HepG2 (cell line): Measurements from ENCODE around the gene CACNA1G. TPM values are rescaled to one million over a fixed set of nuclear protein-coding genes. Genes with fewer than 3 reads are reported as not detected.

Experiments
- ELF3 ChIP-seq: IDR thresholded peaks from 2 replicates; pipeline ENCODE4 v1.6.1; 2016; ENCODE audit warnings: missing genetic modification reagents, missing compliant biosample characterization
- HES4 ChIP-seq: sonication (generic); formaldehyde crosslinking; IDR thresholded peaks from 2 replicates; pipeline ENCODE4 v1.9.0; 2021; ENCODE audit warnings: mild to moderate bottlenecking, missing genetic modification reagents, borderline replicate concordance
- HMGA1 ChIP-seq: sonication (generic); formaldehyde crosslinking; conservative IDR thresholded peaks from 2 replicates; pipeline ENCODE4 v1.4.0; 2020; ENCODE audit warnings: missing genetic modification reagents
- IKZF5 ChIP-seq: IDR thresholded peaks from 2 replicates; pipeline ENCODE4 v1.6.1; 2018; ENCODE audit warnings: missing genetic modification reagents, mild to moderate bottlenecking, missing compliant biosample characterization
- IRX3 ChIP-seq: sonication (generic); formaldehyde crosslinking; IDR thresholded peaks from 2 replicates; pipeline ENCODE4 v1.8.1; 2023; ENCODE audit warnings: mild to moderate bottlenecking, low read depth, missing genetic modification reagents, borderline replicate concordance
- KAT8 ChIP-seq: IDR thresholded peaks from 2 replicates; pipeline ENCODE4 v1.6.1; 2016; ENCODE audit warnings: missing genetic modification reagents, missing compliant biosample characterization
- MED1 ChIP-seq: sonication (generic); formaldehyde crosslinking; IDR thresholded peaks from 2 replicates; pipeline ENCODE4 v1.4.0; 2020; ENCODE audit warnings: missing genetic modification reagents
- MYNN ChIP-seq: sonication (generic); formaldehyde crosslinking; IDR thresholded peaks from 2 replicates; pipeline ENCODE4 v1.4.0; 2020; ENCODE audit warnings: mild to moderate bottlenecking, low read depth, missing genetic modification reagents
- NR2F2 ChIP-seq: IDR thresholded peaks from 2 replicates; pipeline ENCODE4 v1.6.1; 2012; ENCODE audit warnings: low read depth, inconsistent platforms, borderline replicate concordance
- NR3C1 ChIP-seq: sonication (generic); formaldehyde crosslinking; IDR thresholded peaks from 2 replicates; pipeline ENCODE4 v1.4.0; 2020; ENCODE audit warnings: missing genetic modification reagents
- SMAD1 ChIP-seq: sonication (generic); formaldehyde crosslinking; IDR thresholded peaks from 2 replicates; pipeline ENCODE4 v1.4.0; 2020; ENCODE audit warnings: missing genetic modification reagents, low read depth, mild to moderate bottlenecking, borderline replicate concordance
- SMAD3 ChIP-seq: sonication (generic); formaldehyde crosslinking; IDR thresholded peaks from 2 replicates; pipeline ENCODE4 v1.4.0; 2020; ENCODE audit warnings: missing genetic modification reagents
- TERF1 ChIP-seq: sonication (generic); formaldehyde crosslinking; IDR thresholded peaks from 2 replicates; pipeline ENCODE4 v1.8.0; 2022; ENCODE audit warnings: mild to moderate bottlenecking, missing genetic modification reagents, moderate library complexity
- ZMYM2 ChIP-seq: sonication (generic); formaldehyde crosslinking; IDR thresholded peaks from 2 replicates; pipeline ENCODE4 v1.8.0; 2022; ENCODE audit warnings: mild to moderate bottlenecking, missing genetic modification reagents
- ZNF614 ChIP-seq: IDR thresholded peaks from 2 replicates; pipeline ENCODE4 v1.6.1; 2018; ENCODE audit warnings: missing biosample characterization, missing genetic modification reagents, inconsistent platforms, borderline replicate concordance
- ZNF674 ChIP-seq: sonication (generic); formaldehyde crosslinking; IDR thresholded peaks from 2 replicates; pipeline ENCODE4 v1.5.0; 2020; ENCODE audit warnings: low read depth, mild to moderate bottlenecking, missing genetic modification reagents
- polyA plus RNA-seq, 8 experiments: library from polyadenylated mRNA; depleted of rRNA in 3 of 8; stranded (reverse) in 7 of 8; unstranded in 1 of 8; fragments of >200 nt; fragmentation: Illumina TruSeq in 4 of 8; extraction: Trizol in 4 of 8; gene quantifications; 2 replicates each; pipeline versions ENCODE4 v1.2.1 to v1.2.3, GENCODE V29; 2011 to 2016; ENCODE audit warnings: low read depth in 4 of 8, missing spikeins in 1 of 8, mixed read lengths in 1 of 8; ENCODE audit not compliant: insufficient read depth in 1 of 8
- total RNA-seq, 5 experiments: library from RNA; depleted of rRNA; stranded (reverse); fragments of >200 nt; fragmentation: Illumina TruSeq; extraction: Trizol; gene quantifications; 2 replicates each; pipeline ENCODE4 v1.2.3, GENCODE V29; 2016; ENCODE audit warnings: low read depth in 1 of 5
- TF ChIP-seq, protein P1 (sequence below): sonication (generic); formaldehyde crosslinking; IDR thresholded peaks from 2 replicates; pipeline ENCODE4 v1.8.1; 2022; ENCODE audit warnings: low read depth, mild to moderate bottlenecking, missing genetic modification reagents
- TF ChIP-seq, protein P2 (sequence below): sonication (generic); formaldehyde crosslinking; IDR thresholded peaks from 2 replicates; pipeline ENCODE4 v1.4.0; 2020; ENCODE audit warnings: mild to moderate bottlenecking, missing genetic modification reagents

Gene CACNA1G
- total and polyA plus RNA-seq, 2 of the 13 experiments (the other 11 are each of a cell fraction or from before 2014, with no cell fraction given) = 0.02 TPM; not detected in 1

DNA sequence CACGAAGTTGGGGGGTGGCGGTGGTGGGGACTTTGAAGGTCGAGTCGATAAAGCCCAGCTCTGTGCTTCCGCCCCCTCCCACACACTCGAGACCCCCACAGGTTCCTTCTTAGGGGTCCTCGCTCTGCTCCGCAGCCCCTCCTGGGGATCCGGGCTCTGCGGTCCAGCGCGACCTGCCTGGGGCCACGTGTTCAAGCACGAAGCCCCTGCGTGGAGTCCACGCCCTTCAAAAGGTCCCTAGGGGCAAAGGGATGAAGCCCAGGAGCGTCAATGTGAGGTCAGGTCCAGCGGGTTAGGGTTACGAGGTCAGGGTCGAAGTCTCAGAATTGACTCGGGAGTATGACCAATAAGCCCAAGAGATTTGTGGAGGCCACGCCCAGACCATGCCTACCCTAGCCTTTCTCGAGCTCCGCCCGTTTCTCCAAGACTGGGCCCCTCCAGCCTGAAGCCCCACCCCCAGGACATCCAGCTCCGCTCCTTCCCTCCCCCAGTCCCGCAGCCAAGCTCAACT, 786 bp upstream of the CACNA1G start (continued):
- TF ChIP-seq IKZF5 = no peak
- TF ChIP-seq SMAD3 (CRISPR knock-in tag) = no peak
- TF ChIP-seq MED1 (CRISPR knock-in tag) = no peak
- no peak for TF ChIP-seq KAT8 (CRISPR knock-in tag)
- no peak for TF ChIP-seq HES4 (CRISPR knock-in tag)
- TF ChIP-seq NR2F2 = peak; percentile 62; the same call in 1 of the 2 replicates
- TF ChIP-seq, protein P1, sequence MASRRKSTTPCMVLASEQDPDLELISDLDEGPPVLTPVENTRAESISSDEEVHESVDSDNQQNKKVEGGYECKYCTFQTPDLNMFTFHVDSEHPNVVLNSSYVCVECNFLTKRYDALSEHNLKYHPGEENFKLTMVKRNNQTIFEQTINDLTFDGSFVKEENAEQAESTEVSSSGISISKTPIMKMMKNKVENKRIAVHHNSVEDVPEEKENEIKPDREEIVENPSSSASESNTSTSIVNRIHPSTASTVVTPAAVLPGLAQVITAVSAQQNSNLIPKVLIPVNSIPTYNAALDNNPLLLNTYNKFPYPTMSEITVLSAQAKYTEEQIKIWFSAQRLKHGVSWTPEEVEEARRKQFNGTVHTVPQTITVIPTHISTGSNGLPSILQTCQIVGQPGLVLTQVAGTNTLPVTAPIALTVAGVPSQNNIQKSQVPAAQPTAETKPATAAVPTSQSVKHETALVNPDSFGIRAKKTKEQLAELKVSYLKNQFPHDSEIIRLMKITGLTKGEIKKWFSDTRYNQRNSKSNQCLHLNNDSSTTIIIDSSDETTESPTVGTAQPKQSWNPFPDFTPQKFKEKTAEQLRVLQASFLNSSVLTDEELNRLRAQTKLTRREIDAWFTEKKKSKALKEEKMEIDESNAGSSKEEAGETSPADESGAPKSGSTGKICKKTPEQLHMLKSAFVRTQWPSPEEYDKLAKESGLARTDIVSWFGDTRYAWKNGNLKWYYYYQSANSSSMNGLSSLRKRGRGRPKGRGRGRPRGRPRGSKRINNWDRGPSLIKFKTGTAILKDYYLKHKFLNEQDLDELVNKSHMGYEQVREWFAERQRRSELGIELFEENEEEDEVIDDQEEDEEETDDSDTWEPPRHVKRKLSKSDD = no peak
- no peak for TF ChIP-seq TERF1 (CRISPR knock-in tag)
- no peak for TF ChIP-seq NR3C1 (CRISPR knock-in tag)
- TF ChIP-seq ZMYM2 (CRISPR knock-in tag) = no peak
- TF ChIP-seq SMAD1 (CRISPR knock-in tag) = no peak
- no peak for TF ChIP-seq ELF3 (CRISPR knock-in tag)
- TF ChIP-seq ZNF674 (CRISPR knock-in tag) = no peak
- TF ChIP-seq MYNN (CRISPR knock-in tag) = no peak
- TF ChIP-seq, protein P2, sequence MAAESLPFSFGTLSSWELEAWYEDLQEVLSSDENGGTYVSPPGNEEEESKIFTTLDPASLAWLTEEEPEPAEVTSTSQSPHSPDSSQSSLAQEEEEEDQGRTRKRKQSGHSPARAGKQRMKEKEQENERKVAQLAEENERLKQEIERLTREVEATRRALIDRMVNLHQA = no peak
- TF ChIP-seq ZNF614 (CRISPR knock-in tag) = no peak
- no peak for TF ChIP-seq HMGA1
- no peak for TF ChIP-seq IRX3 (CRISPR knock-in tag)
